Measurements from ENCODE around the gene ADGRL3. TPM values are rescaled to one million over a fixed set of nuclear protein-coding genes. Genes with fewer than 3 reads are reported as not detected.

The ADGRL3 gene
- total RNA-seq, 4 donors from 2014 or later: 6.1 to 26.0 (median 7.3) TPM

DNA sequence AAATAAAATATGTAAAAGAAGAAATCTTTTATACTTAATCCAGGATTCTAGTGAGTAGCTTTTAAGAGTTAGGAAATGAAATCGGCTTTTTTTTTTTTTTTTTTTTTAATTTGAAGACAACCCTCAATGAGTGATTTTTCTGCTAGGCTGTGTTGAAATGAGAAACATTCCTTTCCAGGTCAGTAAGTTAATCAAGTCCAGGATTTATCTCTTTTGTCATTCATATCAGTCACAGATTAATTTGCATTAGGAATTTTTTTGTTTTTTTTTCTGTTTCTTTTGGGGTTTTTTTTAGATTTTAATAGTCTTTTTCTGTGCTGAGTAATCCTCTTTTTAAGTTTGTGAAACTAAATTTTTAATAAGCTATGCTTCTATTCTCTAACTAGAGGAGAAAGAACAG lies 448.1 kb downstream of the ADGRL3 start:
- Histone ChIP-seq H3K4me1 (no peaks in the 10 kb centered on the region), H3K4me3 (no peak overlapping the region), H3K9me3 (no peaks in the 10 kb centered on the region), H3K27me3 (no peaks in the 10 kb centered on the region), H3K27ac (no peak overlapping the region), H3K36me3 (no peaks in the 10 kb centered on the region)
- ATAC-seq: no peak
- TF ChIP-seq CTCF (IDR thresholded peaks at IDR 0.05) (no peak), POLR2A (IDR thresholded peaks at IDR 0.05) (no peak), EP300 (IDR thresholded peaks at IDR 0.05) (no peak), POLR2AphosphoS5 (IDR thresholded peaks at IDR 0.05) (no peak)
- 64 to 71% methylated on average over 1 of the region's 1 CpG for WGBS, 2 donors (ENCODE audit: low coverage in 1 of 2)

GRCh38 chr4:61657016-61657415 lies 456.9 kb downstream of the ADGRL3 start:
- Histone ChIP-seq H3K27ac (no peak overlapping the region), H3K9me3 (no peaks in the 10 kb centered on the region), H3K36me3 (no peaks in the 10 kb centered on the region), H3K4me1 (no peaks in the 10 kb centered on the region), H3K27me3 (no peaks in the 10 kb centered on the region), H3K4me3 (no peak overlapping the region)
- no peak for TF ChIP-seq EP300 (IDR thresholded peaks at IDR 0.05)
- no peak for TF ChIP-seq POLR2AphosphoS5 (IDR thresholded peaks at IDR 0.05)
- no peak for TF ChIP-seq CTCF (IDR thresholded peaks at IDR 0.05)
- no peak for TF ChIP-seq POLR2A (IDR thresholded peaks at IDR 0.05)
- no peak for ATAC-seq
- WGBS, 2 donors (ENCODE audit: low coverage in 1 of 2): 40 to 72% methylated on average over 1 to 2 of the region's 2 CpGs

- Histone ChIP-seq H3K4me1 (no peaks in the 10 kb centered on the region), H3K27ac (no peak overlapping the region), H3K27me3 (no peaks in the 10 kb centered on the region), H3K4me3 (no peak overlapping the region), H3K36me3 (no peaks in the 10 kb centered on the region), H3K9me3 (peaks cover 0 to 7% (median 0%) of the 10 kb centered on the region in 3 donors)
- 80 to 100% methylated on average over 1 to 3 of the region's 7 CpGs for WGBS, 2 donors (ENCODE audit: low coverage in 1 of 2)
- TF ChIP-seq POLR2A (IDR thresholded peaks at IDR 0.05) (no peak), EP300 (IDR thresholded peaks at IDR 0.05) (no peak), POLR2AphosphoS5 (IDR thresholded peaks at IDR 0.05) (no peak)
- peak; percentile 19 for ATAC-seq
Observed at GRCh38 chr4:61661960-61662359, 461.8 kb downstream of the ADGRL3 start.

GRCh38 chr4:61662362-61662761 lies 462.2 kb downstream of the ADGRL3 start:
- ATAC-seq: peak; percentile 13
- H3K36me3 ChIP-seq: no peaks in the 10 kb centered on the region
- H3K9me3 ChIP-seq: peaks cover 0 to 7% (median 0%) of the 10 kb centered on the region in 3 donors
- H3K4me1 ChIP-seq: no peaks in the 10 kb centered on the region
- no peak overlapping the region for H3K4me3 ChIP-seq
- no CpG with 5 or more reads among the region's 5 CpGs for WGBS, 2 donors (ENCODE audit: low coverage in 1 of 2)
- no peaks in the 10 kb centered on the region for H3K27me3 ChIP-seq
- TF ChIP-seq POLR2AphosphoS5 (IDR thresholded peaks at IDR 0.05) (no peak), EP300 (IDR thresholded peaks at IDR 0.05) (no peak), CTCF (IDR thresholded peaks at IDR 0.05) (no peak), POLR2A (IDR thresholded peaks at IDR 0.05) (no peak)
- H3K27ac ChIP-seq: no peak overlapping the region

- H3K9me3 ChIP-seq: peaks cover 0 to 7% (median 0%) of the 10 kb centered on the region in 3 donors
- ATAC-seq: no peak
- H3K36me3 ChIP-seq: no peaks in the 10 kb centered on the region
- H3K27ac ChIP-seq: no peak overlapping the region
- H3K4me1 ChIP-seq: no peaks in the 10 kb centered on the region
- no peak for TF ChIP-seq CTCF (IDR thresholded peaks at IDR 0.05)
- TF ChIP-seq POLR2A (IDR thresholded peaks at IDR 0.05): no peak
- TF ChIP-seq POLR2AphosphoS5 (IDR thresholded peaks at IDR 0.05): no peak
- no peak for TF ChIP-seq EP300 (IDR thresholded peaks at IDR 0.05)
- H3K27me3 ChIP-seq: no peaks in the 10 kb centered on the region
- no peak overlapping the region for H3K4me3 ChIP-seq
- 100% methylated on average over 2 of the region's 8 CpGs for WGBS, 2 donors (ENCODE audit: low coverage in 1 of 2)
Observed at GRCh38 chr4:61663310-61663709, 463.2 kb downstream of the ADGRL3 start.
